ENCODE results near the gene ATP9A. TPM values are rescaled to one million over a fixed set of nuclear protein-coding genes. Genes with fewer than 3 reads are reported as not detected.
A peak's percentile ranks its signal among the peaks of the same experiment; 100 is the strongest.

Gene ATP9A
- total RNA-seq, 1 experiment from 2014 or later = 31.3 TPM

- DNase-seq (no peak), ATAC-seq (no peak)
- TF ChIP-seq EZH2 (IDR thresholded peaks at IDR 0.05; ENCODE audit: low read length, unreplicated experiment) (no peak), CTCF (conservative IDR thresholded peaks at IDR 0.05; ENCODE audit: low read depth, low read length) (no peak), EZH2phosphoT487 (IDR thresholded peaks at IDR 0.05; ENCODE audit: borderline replicate concordance, low read length) (no peak)
- H3K4me2 ChIP-seq (ENCODE audit: low read length) = no peak overlapping the region
- H3K27me3 ChIP-seq (ENCODE audit: low read length) = no peaks in the 10 kb centered on the region
- H3K27ac ChIP-seq (ENCODE audit: low read length) = peak overlapping the region; percentile 21; the same call in 1 of the 2 replicates
- no peaks in the 10 kb centered on the region for H3K9me3 ChIP-seq (ENCODE audit: low read length)
- H3K36me3 ChIP-seq (ENCODE audit: low read depth, low read length) = no peaks in the 10 kb centered on the region
- no peak overlapping the region for H3K9ac ChIP-seq (ENCODE audit: low read length)
- no peak overlapping the region for H3K4me3 ChIP-seq (ENCODE audit: low read length)
- H4K20me1 ChIP-seq (ENCODE audit: low read length) = no peaks in the 10 kb centered on the region
- intact Hi-C loops (cut with micrococcal nuclease) = no loop called here
- H3K4me1 ChIP-seq (ENCODE audit: insufficient read depth, low read length) = peaks cover 23% of the 10 kb centered on the region
- ChIA-PET POLR2A (ENCODE audit: unreplicated experiment) (no interaction called here), CTCF (no interaction called here)
- no peaks in the 10 kb centered on the region for H3K9me2 ChIP-seq (replicated peaks; ENCODE audit: low read length)
- H2AFZ ChIP-seq (ENCODE audit: low read length) = no peak overlapping the region
- H3F3A ChIP-seq (ENCODE audit: low read length, unreplicated experiment) = no peaks in the 10 kb centered on the region
- peaks cover 29% of the 10 kb centered on the region for H3K79me2 ChIP-seq (ENCODE audit: low read length)
- no TSS peak for BruUV-seq (replicated peaks)
These were observed 33.1 kb downstream of the ATP9A start for GRCh38 chr20:51734876-51735720.

GRCh38 chr20:51733070-51733469 is 35.1 kb downstream of the ATP9A start:
- no peak for DNase-seq
- ChIA-PET POLR2A (ENCODE audit: unreplicated experiment) (no interaction called here), CTCF (no interaction called here)
- Histone ChIP-seq H3K27ac (ENCODE audit: low read length) (no peak overlapping the region), H2AFZ (ENCODE audit: low read length) (no peak overlapping the region), H3K9ac (ENCODE audit: low read length) (no peak overlapping the region), H3K9me3 (ENCODE audit: low read length) (no peaks in the 10 kb centered on the region), H3K9me2 (replicated peaks; ENCODE audit: low read length) (no peaks in the 10 kb centered on the region), H3K36me3 (ENCODE audit: low read depth, low read length) (no peaks in the 10 kb centered on the region), H3K4me1 (ENCODE audit: insufficient read depth, low read length) (peaks cover 11% of the 10 kb centered on the region), H3K4me2 (ENCODE audit: low read length) (no peak overlapping the region), H4K20me1 (ENCODE audit: low read length) (no peaks in the 10 kb centered on the region), H3F3A (ENCODE audit: low read length, unreplicated experiment) (no peaks in the 10 kb centered on the region), H3K4me3 (ENCODE audit: low read length) (no peak overlapping the region), H3K79me2 (ENCODE audit: low read length) (peaks cover 22% of the 10 kb centered on the region; the same call in 1 of the 2 replicates), H3K27me3 (ENCODE audit: low read length) (no peaks in the 10 kb centered on the region)
- TF ChIP-seq EZH2phosphoT487 (IDR thresholded peaks at IDR 0.05; ENCODE audit: borderline replicate concordance, low read length) (no peak), EZH2 (IDR thresholded peaks at IDR 0.05; ENCODE audit: low read length, unreplicated experiment) (no peak)
- no peak for ATAC-seq
- BruUV-seq (replicated peaks) = no TSS peak
- intact Hi-C loops (cut with micrococcal nuclease) = no loop called here

- Histone ChIP-seq H3K4me2 (ENCODE audit: low read length) (no peak overlapping the region), H3F3A (ENCODE audit: low read length, unreplicated experiment) (no peaks in the 10 kb centered on the region), H3K27ac (ENCODE audit: low read length) (no peak overlapping the region), H4K20me1 (ENCODE audit: low read length) (no peaks in the 10 kb centered on the region), H3K27me3 (ENCODE audit: low read length) (no peaks in the 10 kb centered on the region), H3K79me2 (ENCODE audit: low read length) (peaks cover 22% of the 10 kb centered on the region; the same call in 1 of the 2 replicates), H3K9me2 (replicated peaks; ENCODE audit: low read length) (no peaks in the 10 kb centered on the region), H3K4me3 (ENCODE audit: low read length) (no peak overlapping the region), H2AFZ (ENCODE audit: low read length) (no peak overlapping the region), H3K9me3 (ENCODE audit: low read length) (no peaks in the 10 kb centered on the region), H3K4me1 (ENCODE audit: insufficient read depth, low read length) (peaks cover 11% of the 10 kb centered on the region), H3K36me3 (ENCODE audit: low read depth, low read length) (no peaks in the 10 kb centered on the region), H3K9ac (ENCODE audit: low read length) (no peak overlapping the region)
- DNase-seq (peak; percentile 1), ATAC-seq (no peak)
- CTCF ChIA-PET = no interaction called here
- intact Hi-C loops (cut with micrococcal nuclease) = no loop called here
- TF ChIP-seq CTCF (conservative IDR thresholded peaks at IDR 0.05; ENCODE audit: low read depth, low read length) (no peak), EZH2 (IDR thresholded peaks at IDR 0.05; ENCODE audit: low read length, unreplicated experiment) (no peak), EZH2phosphoT487 (IDR thresholded peaks at IDR 0.05; ENCODE audit: borderline replicate concordance, low read length) (no peak)
- POLR2A ChIA-PET (ENCODE audit: unreplicated experiment) = no interaction called here
- no TSS peak for BruUV-seq (replicated peaks)
These were observed 35.9 kb downstream of the ATP9A start for GRCh38 chr20:51732096-51732791.

Measured in PC-3 (cell line).